ENCODE data around the gene TGFB1I1. TPM values are rescaled to one million over a fixed set of nuclear protein-coding genes. Genes with fewer than 3 reads are reported as not detected.
"Not testable (repeated sequence)": the region's sequence is repeated elsewhere in the genome, so short reads cannot be mapped to it uniquely, and the experiment has no call there.

The TGFB1I1 gene
- total RNA-seq, 2 experiments from 2014 or later, result 0.12 TPM; not detected in 1

DNA sequence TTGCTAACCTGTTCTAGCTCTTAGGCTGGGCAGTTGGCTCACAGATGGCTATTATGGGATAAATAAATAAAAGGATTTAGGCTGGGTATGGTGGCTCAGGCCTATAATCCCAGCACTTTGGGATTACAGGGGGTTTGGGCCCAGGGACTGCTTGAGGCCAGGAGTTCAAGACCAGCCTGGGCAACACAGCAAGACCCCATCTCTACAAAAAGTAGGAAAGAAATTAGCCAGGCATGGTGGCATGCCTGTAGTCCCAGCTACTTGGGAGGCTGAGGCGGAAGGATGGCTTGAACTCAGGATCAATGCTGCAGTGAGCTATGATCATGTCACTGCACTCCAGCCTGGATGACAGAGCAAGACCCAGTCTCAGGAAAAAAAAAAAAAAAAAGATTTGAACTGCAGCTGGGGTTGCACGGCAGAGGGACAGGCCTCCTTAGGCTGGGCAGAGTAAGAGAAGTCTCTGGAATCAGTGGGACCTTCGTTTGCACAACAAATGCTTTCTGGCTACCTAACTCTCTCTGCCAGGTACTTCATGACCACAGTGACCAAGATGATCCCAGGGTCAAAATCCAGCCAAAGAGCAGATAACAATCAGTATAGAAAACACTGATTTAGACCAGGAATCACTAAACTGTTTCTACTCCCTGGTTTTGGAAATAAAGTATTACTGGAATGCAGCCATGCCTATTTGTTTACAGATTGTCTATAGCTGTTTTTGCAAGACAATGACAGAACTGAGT is 29.4 kb downstream of the TGFB1I1 start:
- no peaks in the 10 kb centered on the region for H3K9me3 Mint-ChIP-seq
- intact Hi-C loops (cut with micrococcal nuclease), result no loop called here
- H3K4me3 Mint-ChIP-seq, result no peak overlapping the region
- DNase-seq, result no peak
- peaks cover 20% of the 10 kb centered on the region for H3K4me1 Mint-ChIP-seq (ENCODE audit: low read depth)
- no peak overlapping the region for H3K27ac Mint-ChIP-seq
- no peaks in the 10 kb centered on the region for H3K27me3 Mint-ChIP-seq (ENCODE audit: low read depth)
- peaks cover 5% of the 10 kb centered on the region for H3K36me3 Mint-ChIP-seq (ENCODE audit: low read depth)
- CTCF ChIA-PET, result interaction anchor here (1.7 kb wide), 1 partner anchor 41 kb away, joined by 5 read pairs; no protein-coding TSS in a partner anchor

DNA sequence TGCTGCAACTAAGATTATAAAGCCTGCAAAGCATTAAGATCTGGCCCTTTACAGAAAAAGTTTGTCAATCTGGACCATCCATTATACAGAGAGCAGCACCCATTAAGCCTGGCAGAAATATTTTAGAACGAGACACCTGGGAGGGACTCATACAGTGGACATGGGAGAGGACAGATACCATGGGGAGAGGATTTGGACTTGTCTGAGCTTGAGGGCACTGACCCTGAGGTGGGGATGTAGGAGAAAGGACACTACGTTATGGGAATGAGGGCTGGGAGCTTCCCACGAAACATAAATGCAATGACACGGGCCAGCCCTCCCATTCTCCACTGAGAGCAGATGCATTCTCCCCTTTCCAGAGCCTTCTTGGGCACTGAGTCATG is 30.0 kb downstream of the TGFB1I1 start:
- CTCF ChIA-PET, result interaction anchor here (1.7 kb wide), 1 partner anchor 41 kb away, joined by 5 read pairs; no protein-coding TSS in a partner anchor

DNA sequence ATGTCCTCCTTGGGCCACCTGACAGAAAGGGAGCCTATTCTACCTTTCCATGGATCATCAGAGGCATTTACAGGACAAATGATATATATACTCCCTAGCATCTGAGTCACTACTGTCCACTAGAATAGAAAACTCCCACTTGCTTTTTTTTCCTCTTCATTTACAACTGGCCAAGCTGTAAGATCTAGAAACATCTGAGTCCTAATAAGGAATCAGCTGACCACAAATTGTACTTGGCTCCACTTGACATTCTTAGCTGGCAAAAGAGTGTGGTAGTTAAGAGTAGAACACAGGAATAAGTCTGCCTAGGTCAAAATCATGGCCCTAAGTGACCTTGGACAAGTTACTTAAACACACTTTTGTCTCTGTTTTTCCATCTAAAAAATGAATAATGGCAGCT is 31.0 kb downstream of the TGFB1I1 start:
- no peak overlapping the region for H3K4me3 Mint-ChIP-seq
- H3K27ac Mint-ChIP-seq, result no peak overlapping the region
- intact Hi-C loops (cut with micrococcal nuclease), result no loop called here
- H3K4me1 Mint-ChIP-seq (ENCODE audit: low read depth), result peaks cover 31% of the 10 kb centered on the region
- no peaks in the 10 kb centered on the region for H3K27me3 Mint-ChIP-seq (ENCODE audit: low read depth)
- H3K36me3 Mint-ChIP-seq (ENCODE audit: low read depth), result peaks cover 5% of the 10 kb centered on the region
- CTCF ChIA-PET, result interaction anchor here (1.0 kb wide), 1 partner anchor 46 kb away, joined by 3 read pairs; no protein-coding TSS in a partner anchor
- DNase-seq, result no peak
- no peaks in the 10 kb centered on the region for H3K9me3 Mint-ChIP-seq

More for the DNA sequence above, 30.0 kb downstream of the TGFB1I1 start:
- Mint-ChIP-seq H3K9me3 (no peaks in the 10 kb centered on the region), H3K36me3 (ENCODE audit: low read depth) (peaks cover 5% of the 10 kb centered on the region), H3K4me3 (no peak overlapping the region), H3K27me3 (ENCODE audit: low read depth) (no peaks in the 10 kb centered on the region), H3K27ac (no peak overlapping the region), H3K4me1 (ENCODE audit: low read depth) (peaks cover 26% of the 10 kb centered on the region)
- intact Hi-C loops (cut with micrococcal nuclease), result no loop called here
- no peak for DNase-seq

DNA sequence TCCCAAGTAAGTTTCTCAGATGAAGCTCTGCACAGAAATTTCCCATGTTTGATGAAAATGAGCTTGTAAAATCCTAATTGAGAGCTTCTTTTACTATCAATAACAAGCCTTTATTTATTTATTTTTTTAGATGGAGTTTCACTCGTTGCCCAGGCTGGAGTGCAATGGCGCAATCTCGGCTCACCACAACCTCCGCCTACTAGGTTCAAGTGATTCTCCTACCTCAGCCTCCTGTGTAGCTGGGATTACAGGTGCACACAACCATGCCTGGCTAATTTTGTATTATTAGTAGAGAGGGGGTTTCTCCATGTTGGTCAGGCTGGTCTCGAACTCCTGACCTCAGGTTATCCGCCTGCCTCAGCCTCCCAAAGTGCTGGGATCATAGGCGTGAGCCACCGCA is 31.6 kb downstream of the TGFB1I1 start:
- intact Hi-C loops (cut with micrococcal nuclease); H3K4me3 Mint-ChIP-seq; DNase-seq; H3K27me3 Mint-ChIP-seq (ENCODE audit: low read depth); H3K27ac Mint-ChIP-seq; H3K9me3 Mint-ChIP-seq; H3K36me3 Mint-ChIP-seq (ENCODE audit: low read depth): not testable (repeated sequence)
- peaks cover 31% of the 10 kb centered on the region for H3K4me1 Mint-ChIP-seq (ENCODE audit: low read depth)
- CTCF ChIA-PET, result interaction anchor here (1.0 kb wide), 1 partner anchor 47 kb away, joined by 3 read pairs; no protein-coding TSS in a partner anchor

DNA sequence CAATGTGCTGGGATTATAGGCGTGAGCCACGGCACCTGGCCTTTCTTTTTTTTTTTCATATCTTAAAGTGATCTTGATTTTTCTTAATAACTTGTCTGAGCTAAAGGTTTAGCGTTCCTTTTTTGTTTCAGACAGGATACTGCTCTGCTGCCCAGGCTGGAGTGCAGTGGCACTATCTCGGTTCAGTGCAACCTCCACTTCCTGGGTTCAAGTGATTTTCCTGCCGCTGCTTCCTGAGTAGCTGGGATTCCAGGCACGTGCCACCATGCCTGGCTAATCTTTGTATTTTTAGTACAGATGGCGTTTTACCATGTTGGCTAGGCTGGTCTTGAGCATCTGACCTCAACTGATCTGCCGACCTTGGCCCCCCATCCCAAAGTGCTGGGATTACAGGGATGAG is 32.2 kb downstream of the TGFB1I1 start:
- H3K4me1 Mint-ChIP-seq (ENCODE audit: low read depth), result peaks cover 32% of the 10 kb centered on the region
- H3K36me3 Mint-ChIP-seq (ENCODE audit: low read depth), result peaks cover 5% of the 10 kb centered on the region
- CTCF ChIA-PET, result no interaction called here
- no peak overlapping the region for H3K4me3 Mint-ChIP-seq
- no peak for DNase-seq
- no peaks in the 10 kb centered on the region for H3K27me3 Mint-ChIP-seq (ENCODE audit: low read depth)
- H3K27ac Mint-ChIP-seq, result no peak overlapping the region
- intact Hi-C loops (cut with micrococcal nuclease), result no loop called here
- H3K9me3 Mint-ChIP-seq, result no peaks in the 10 kb centered on the region

DNA sequence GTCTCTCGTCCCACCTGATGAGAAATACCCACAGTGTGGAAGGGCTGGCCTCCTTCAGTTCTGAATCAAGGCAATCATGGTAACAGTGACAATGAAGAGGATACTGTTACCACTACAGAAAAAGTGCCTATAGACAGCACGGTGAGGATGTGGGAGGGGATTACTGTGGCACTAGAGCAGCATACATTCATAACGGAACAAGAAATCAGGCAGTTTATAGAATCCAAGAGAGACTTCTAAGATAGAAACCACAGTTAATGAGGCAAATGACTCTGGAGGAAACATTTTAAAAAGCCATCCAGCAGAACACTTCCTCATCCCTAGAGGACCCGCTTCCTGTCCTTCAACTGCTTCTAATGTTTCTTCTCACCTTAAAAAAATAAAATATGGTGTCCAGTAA is 33.5 kb downstream of the TGFB1I1 start:
- Mint-ChIP-seq H3K4me1 (ENCODE audit: low read depth) (peaks cover 41% of the 10 kb centered on the region), H3K36me3 (ENCODE audit: low read depth) (peaks cover 3% of the 10 kb centered on the region)
- CTCF ChIA-PET, result no interaction called here

DNA sequence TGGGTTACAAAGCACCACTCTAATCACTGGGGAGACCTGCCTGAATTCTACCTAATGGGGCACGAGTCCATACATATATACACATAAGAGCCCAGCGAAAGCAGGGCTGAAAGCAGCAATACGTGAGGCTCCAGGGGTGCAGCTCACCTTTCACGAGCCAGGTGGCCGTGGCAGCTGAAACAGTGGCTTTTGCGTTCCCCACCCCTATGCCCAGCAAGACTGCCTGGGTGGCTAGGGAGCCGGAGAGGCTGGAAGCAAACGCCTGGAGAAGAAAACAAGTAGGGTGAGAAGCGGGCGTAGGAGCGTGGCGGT is 35.6 kb downstream of the TGFB1I1 start:
- CTCF ChIA-PET, result interaction anchor here (0.6 kb wide), 1 partner anchor 32 kb away, joined by 3 read pairs; no protein-coding TSS in a partner anchor
- H3K27ac Mint-ChIP-seq, result peak overlapping the region; percentile 97
- H3K9me3 Mint-ChIP-seq, result no peaks in the 10 kb centered on the region
- DNase-seq, result no peak
- H3K36me3 Mint-ChIP-seq (ENCODE audit: low read depth), result peaks cover 3% of the 10 kb centered on the region
- H3K27me3 Mint-ChIP-seq (ENCODE audit: low read depth), result no peaks in the 10 kb centered on the region
- peak overlapping the region; percentile 92 for H3K4me3 Mint-ChIP-seq
- H3K4me1 Mint-ChIP-seq (ENCODE audit: low read depth), result peaks cover 42% of the 10 kb centered on the region
- intact Hi-C loops (cut with micrococcal nuclease), result no loop called here

More for the DNA sequence above, 33.5 kb downstream of the TGFB1I1 start:
- Mint-ChIP-seq H3K4me3 (no peak overlapping the region), H3K27ac (peak overlapping the region; percentile 61), H3K9me3 (no peaks in the 10 kb centered on the region), H3K27me3 (ENCODE audit: low read depth) (no peaks in the 10 kb centered on the region)
- peak; percentile 58 for DNase-seq
- intact Hi-C loops (cut with micrococcal nuclease), result loop anchor here (1.0 kb wide), 1 partner anchor 46 kb away; the partner anchor contains the start of gene ARMC5

DNA sequence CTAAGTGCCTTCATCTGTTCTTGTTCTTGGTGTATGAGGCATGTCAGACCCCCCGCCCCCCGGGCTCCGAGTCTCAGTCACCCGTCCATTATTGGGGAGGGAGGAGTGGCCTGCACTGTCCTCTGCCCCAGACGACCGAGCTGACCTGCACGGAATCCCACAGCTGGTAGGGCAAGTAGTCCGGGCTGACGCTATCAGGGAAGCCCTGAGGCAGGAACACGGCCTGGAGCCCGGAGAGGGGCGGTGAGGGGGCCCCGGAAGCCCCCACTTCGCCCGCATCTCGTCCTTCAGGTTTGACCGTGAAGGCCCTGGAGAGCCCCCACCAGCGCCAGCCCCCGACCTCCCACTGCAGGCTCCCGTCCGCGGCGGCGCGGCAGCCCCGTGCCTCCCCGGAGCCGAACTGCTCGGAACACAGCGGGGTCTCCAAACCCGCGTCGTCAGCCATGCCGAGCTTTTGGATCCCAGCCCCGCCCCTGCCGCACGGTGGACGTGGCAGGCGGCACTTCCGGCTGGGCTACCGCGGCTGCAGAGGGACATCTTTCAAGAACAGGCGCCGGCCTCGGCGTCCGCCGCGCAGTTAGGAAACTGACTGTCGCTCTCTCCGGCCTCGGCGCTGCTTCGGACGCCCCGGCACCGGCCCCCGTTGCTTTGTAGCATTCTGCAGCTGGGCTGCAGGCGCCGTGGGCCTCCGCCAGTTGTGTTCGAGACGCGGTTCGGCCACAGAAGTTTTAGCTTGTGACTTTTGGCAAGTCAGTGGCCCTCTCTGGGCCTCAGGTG is 36.2 kb downstream of the TGFB1I1 start, which contains the start of gene RUSF1:
TSS of gene RUSF1 (minus strand) at position 463 of the 777 bp plus-strand sequence. CDS start at position 445, 18 bp downstream.
- peaks cover 42% of the 10 kb centered on the region for H3K4me1 Mint-ChIP-seq (ENCODE audit: low read depth)
- peak within 1 kb of the TSS; percentile 97 for H3K27ac Mint-ChIP-seq
- DNase-seq, result peak; percentile 91
- no peaks in the 10 kb centered on the region for H3K27me3 Mint-ChIP-seq (ENCODE audit: low read depth)
- intact Hi-C loops (cut with micrococcal nuclease), result loop anchor here (2.0 kb wide), 4 partner anchors 21 to 361 kb away; no protein-coding TSS in a partner anchor
- CTCF ChIA-PET, result no interaction called here
- H3K4me3 Mint-ChIP-seq, result peak within 1 kb of the TSS; percentile 92
- no peaks in the 10 kb centered on the region for H3K9me3 Mint-ChIP-seq
- peaks cover 3% of the 10 kb centered on the region for H3K36me3 Mint-ChIP-seq (ENCODE audit: low read depth)

DNA sequence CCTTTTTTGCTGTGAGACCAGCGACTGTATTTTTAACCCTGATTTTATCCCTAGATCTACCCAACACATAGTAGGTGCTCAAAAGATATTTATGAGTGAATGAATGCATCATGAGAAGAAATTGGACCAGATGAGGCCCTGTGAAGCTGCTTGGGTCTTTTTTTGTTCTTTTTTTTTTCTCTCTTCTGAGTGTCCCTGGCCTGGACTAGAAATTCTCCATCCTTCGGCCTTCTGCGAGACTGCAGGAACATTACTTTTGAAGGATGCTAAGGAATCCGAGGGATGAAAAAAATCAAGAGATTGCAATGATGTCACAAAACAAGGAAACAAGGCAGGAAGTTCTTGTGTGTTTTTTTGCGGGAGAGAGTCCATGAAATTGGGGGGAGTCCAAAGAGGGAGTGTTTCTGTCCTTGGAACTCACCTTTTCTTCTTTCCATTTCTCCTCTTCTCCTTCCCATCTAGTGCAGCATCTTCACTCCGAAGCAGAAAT is 36.8 kb downstream of the TGFB1I1 start:
- no peaks in the 10 kb centered on the region for H3K9me3 Mint-ChIP-seq
- H3K4me3 Mint-ChIP-seq, result peak overlapping the region; percentile 92
- peaks cover 3% of the 10 kb centered on the region for H3K36me3 Mint-ChIP-seq (ENCODE audit: low read depth)
- no peaks in the 10 kb centered on the region for H3K27me3 Mint-ChIP-seq (ENCODE audit: low read depth)
- no peak for DNase-seq
- CTCF ChIA-PET, result no interaction called here
- peaks cover 42% of the 10 kb centered on the region for H3K4me1 Mint-ChIP-seq (ENCODE audit: low read depth)
- peak overlapping the region; percentile 97 for H3K27ac Mint-ChIP-seq
- intact Hi-C loops (cut with micrococcal nuclease), result loop anchor here (2.0 kb wide), 4 partner anchors 20 to 360 kb away; no protein-coding TSS in a partner anchor

DNA sequence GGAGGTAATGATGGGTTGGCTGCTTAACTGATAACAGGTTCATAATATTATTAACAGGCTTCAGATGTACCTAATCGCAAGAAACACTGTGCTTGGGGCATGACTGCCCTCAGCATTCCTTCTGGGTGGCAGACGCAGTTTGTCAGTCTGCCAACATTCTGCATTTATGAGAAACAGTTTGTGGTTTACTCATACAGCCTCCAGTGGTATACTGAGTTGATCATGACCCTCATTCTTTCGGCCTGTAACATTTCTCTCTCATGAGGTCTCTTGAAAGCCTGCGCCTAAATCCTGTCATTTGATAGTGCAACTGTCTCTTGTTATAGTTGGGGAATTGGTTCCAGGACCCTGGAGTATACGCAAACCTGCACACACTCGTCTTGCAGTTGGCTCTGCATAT is 41.2 kb downstream of the TGFB1I1 start:
- no peaks in the 10 kb centered on the region for H3K9me3 Mint-ChIP-seq
- peaks cover 11% of the 10 kb centered on the region for H3K4me1 Mint-ChIP-seq (ENCODE audit: low read depth)
- no peak overlapping the region for H3K4me3 Mint-ChIP-seq
- no peak overlapping the region for H3K27ac Mint-ChIP-seq
- no peaks in the 10 kb centered on the region for H3K27me3 Mint-ChIP-seq (ENCODE audit: low read depth)
- no peak for DNase-seq
- CTCF ChIA-PET, result no interaction called here
- intact Hi-C loops (cut with micrococcal nuclease), result no loop called here
- no peaks in the 10 kb centered on the region for H3K36me3 Mint-ChIP-seq (ENCODE audit: low read depth)

DNA sequence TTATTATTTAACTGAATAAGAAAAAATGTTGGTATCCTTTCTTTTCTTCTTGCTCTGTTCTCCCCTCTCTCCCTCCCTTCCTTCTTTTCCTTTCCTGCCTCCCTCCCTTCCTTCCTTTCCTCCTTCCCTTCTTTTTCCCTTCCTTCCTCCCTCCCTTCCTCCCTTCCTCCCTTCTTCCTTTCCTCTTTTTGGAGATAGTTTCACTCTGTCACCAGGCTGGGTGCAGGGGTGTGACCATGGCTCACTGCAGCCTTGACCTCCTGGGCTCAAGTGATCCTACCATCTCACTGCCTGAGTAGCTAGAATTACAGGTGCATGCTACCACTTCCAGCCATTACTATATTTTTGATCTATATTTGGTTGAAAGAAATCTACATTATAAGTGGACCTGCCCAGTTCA is 41.9 kb downstream of the TGFB1I1 start:
- Mint-ChIP-seq H3K27me3 (ENCODE audit: low read depth) (no peaks in the 10 kb centered on the region), H3K4me1 (ENCODE audit: low read depth) (peaks cover 11% of the 10 kb centered on the region), H3K4me3 (no peak overlapping the region), H3K9me3 (no peaks in the 10 kb centered on the region), H3K27ac (no peak overlapping the region), H3K36me3 (ENCODE audit: low read depth) (no peaks in the 10 kb centered on the region)
- intact Hi-C loops (cut with micrococcal nuclease), result no loop called here
- CTCF ChIA-PET, result no interaction called here
- DNase-seq, result no peak

DNA sequence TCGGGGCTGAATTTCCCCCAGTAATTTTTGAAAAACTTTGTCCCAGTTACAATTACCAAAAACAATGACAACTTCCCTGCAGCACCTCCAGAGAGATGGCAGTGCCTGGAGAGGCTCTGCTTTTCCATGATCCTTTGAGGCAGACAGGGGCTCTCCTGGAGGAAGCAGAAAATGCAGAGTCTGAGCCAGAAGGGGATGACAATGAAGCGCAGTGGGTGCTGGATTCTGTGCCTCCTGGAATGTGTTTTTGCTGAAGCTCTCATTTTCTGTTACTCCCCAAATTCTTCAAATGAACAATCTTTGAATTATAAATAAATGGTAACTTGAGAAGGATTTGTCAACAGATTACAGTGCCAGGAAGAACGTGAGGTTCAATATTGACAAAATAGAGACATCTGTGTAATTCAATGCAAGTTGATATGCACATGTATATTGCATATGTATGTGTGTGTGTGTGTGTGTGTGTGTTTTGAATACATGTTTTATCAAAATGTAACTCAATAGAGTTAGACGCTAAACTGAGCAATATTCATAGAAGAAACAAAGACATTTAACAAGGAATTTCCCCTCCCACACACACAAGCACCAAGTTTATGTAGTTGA is 45.9 kb downstream of the TGFB1I1 start:
- Mint-ChIP-seq H3K27ac (no peak overlapping the region), H3K27me3 (ENCODE audit: low read depth) (no peaks in the 10 kb centered on the region), H3K4me1 (ENCODE audit: low read depth) (no peaks in the 10 kb centered on the region), H3K36me3 (ENCODE audit: low read depth) (no peaks in the 10 kb centered on the region), H3K9me3 (no peaks in the 10 kb centered on the region), H3K4me3 (no peak overlapping the region)
- DNase-seq, result no peak
- intact Hi-C loops (cut with micrococcal nuclease), result no loop called here
- CTCF ChIA-PET, result no interaction called here
